GM21825 (cell line): ENCODE results near the gene TRIM74.
"Not testable (repeated sequence)": the region's sequence is repeated elsewhere in the genome, so short reads cannot be mapped to it uniquely, and the experiment has no call there.

ENCODE experiments used
- ATAC-seq: cut with Tn5 transposase; IDR thresholded peaks from one replicate; pipeline ENCODE4 v1.9.1; 2021; ENCODE audit warnings: mild to moderate bottlenecking, moderate library complexity; ENCODE audit not compliant: unreplicated experiment

TRIM74 gene

GRCh38 chr7:72913750-72914149, 55.5 kb downstream of the TRIM74 start:
- ATAC-seq, result not testable (repeated sequence)

GRCh38 chr7:72911395-72911794, 57.9 kb downstream of the TRIM74 start:
- not testable (repeated sequence) for ATAC-seq
